GM20431 (cell line): Measurements from ENCODE around the gene TMUB1.

Experiments used
- in situ Hi-C: fragments of 300-500 bp; cut with MseI, MboI; formaldehyde crosslinking; loops from one replicate; pipeline ENCODE4 v1.15.0; 2020; ENCODE audit warnings: low sequenced_read_pairs; ENCODE audit not compliant: unreplicated experiment

Gene TMUB1, protein sequence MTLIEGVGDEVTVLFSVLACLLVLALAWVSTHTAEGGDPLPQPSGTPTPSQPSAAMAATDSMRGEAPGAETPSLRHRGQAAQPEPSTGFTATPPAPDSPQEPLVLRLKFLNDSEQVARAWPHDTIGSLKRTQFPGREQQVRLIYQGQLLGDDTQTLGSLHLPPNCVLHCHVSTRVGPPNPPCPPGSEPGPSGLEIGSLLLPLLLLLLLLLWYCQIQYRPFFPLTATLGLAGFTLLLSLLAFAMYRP

GRCh38 chr7:151083071-151083823, at the start of gene TMUB1:
Gene TMUB1, minus strand, starts transcription at chr7:151083493. Its CDS starts 930 bp downstream, at chr7:151082563.
- in situ Hi-C loops, result no loop called here

DNA sequence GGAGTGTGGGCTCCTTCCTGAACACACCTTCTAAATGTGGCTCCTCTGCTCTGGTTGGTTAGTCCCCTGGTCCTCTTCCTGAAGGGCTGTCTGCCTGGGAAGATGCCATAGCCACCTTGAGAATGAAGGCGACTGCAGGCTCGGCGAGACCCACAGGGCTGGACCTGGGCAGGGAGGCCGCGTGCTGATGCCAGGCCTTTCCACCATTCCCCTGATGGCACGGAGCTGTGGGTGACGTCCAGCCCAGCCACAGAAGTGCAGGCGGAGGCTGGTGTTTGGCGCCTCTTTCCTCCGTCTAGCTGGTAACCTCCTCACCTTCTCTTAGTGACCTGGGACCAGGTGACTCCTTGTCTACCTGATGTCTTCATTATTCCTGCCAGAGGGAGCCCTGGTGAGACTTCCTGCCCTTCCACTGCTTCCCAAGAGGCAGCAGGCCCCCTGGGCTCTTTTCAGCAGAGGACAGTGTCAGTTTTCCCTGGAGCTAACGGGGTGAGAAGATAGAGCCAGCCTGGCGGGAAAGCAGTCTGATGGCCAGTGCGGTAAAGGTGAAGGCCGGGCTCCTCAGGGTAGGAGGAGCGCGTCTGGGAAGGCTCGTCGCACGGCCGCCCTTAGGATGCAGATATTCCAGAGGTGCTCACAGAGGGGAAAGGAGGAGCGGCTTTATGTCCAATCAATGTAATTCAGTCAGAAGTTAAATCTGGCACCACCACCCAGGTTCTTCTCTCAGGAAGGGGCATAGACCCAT, 49.3 kb upstream of the TMUB1 start:
- in situ Hi-C loops, result no loop called here

- in situ Hi-C loops, result no loop called here
Measured at GRCh38 chr7:151131592-151132293, 48.5 kb upstream of the TMUB1 start.

- in situ Hi-C loops, result no loop called here
Measured at GRCh38 chr7:151131224-151131591, 47.9 kb upstream of the TMUB1 start.

- in situ Hi-C loops, result no loop called here
Measured at GRCh38 chr7:151130741-151131157, 47.5 kb upstream of the TMUB1 start.

GRCh38 chr7:151129960-151130591, 46.8 kb upstream of the TMUB1 start:
- in situ Hi-C loops, result no loop called here

GRCh38 chr7:151129117-151129959, 46.0 kb upstream of the TMUB1 start:
- in situ Hi-C loops, result no loop called here

GRCh38 chr7:151128716-151129115, 45.4 kb upstream of the TMUB1 start:
- in situ Hi-C loops, result no loop called here

- in situ Hi-C loops, result no loop called here
Measured at GRCh38 chr7:151128144-151128543, 44.9 kb upstream of the TMUB1 start.

DNA sequence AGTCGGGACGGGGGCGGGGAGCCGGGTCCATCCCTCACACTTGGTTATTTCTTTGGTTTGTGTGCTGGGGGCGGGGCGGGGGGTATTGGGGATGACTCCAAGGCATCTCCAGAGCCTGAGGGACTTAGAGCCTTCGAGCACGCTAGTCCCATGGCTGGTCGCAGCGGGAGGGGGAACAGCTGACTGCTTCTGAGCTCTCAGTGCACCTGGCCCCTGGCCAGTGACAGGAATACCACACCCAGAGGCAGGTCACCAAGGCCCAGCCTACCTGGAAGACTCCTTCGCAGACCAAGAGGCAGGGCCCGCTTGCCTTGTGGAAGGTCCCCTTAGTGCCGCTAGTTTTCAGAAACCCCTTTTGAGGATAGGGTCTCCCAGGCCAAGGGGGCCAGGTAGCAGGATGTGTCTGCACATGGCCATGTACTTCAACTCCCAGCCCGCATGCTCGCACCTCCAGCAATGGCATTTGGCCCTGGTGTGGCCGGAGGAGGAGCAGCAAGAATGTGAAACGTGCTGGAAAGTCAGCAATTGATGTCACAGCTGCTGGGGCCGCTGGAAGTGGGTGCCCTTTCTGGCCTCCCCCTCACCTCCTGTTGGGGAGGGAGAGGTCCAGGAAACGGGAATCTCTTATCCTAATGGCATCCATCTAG, 43.3 kb upstream of the TMUB1 start:
- in situ Hi-C loops, result no loop called here

- in situ Hi-C loops, result no loop called here
Measured at GRCh38 chr7:151125846-151126481, 42.7 kb upstream of the TMUB1 start.

- in situ Hi-C loops, result no loop called here
Measured at GRCh38 chr7:151125470-151125845, 42.2 kb upstream of the TMUB1 start.

DNA sequence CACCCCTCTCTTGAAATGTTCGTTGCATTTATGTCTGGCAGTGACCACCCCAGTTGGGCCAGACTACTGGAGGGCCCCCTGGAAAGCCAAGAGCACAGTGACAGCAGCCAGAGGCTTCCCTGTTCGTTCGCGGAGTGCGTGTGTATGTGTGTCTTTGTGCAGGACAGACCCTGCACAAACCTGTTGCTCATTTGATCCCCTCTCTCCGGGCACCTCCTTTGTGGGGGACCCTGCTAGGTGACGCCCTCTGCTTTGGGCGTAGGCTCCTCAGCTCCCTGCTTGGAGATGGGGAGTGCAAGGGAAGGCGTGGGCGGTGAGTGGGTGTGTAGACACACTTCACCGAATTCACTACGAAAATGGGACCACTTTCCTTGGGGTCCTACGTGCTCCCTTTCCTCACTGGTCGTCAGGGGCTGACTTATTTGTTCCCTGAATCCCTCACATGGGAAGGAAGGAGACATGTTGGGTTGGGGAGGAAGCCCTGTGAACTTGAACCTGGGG, 41.7 kb upstream of the TMUB1 start:
- in situ Hi-C loops, result no loop called here

DNA sequence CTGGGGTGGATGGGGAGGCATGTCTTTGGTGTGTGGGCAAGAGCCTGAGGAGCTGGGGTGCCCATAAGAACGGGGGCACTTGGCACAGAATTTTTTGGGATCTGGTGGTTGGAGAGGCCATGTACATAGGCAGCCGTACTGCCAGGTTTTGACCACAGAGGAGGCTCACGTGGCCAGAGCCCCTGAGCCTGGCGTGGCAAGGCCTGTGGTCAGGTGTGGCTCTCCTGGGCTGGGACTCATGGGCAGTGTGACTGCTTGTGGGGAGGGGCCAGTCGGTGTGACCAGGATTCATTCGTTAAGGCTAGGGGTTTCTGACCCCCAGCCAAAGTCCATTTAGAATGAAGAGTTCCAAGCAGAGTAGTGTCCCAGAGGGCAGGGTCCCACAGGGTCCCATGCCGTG, 41.2 kb upstream of the TMUB1 start:
- in situ Hi-C loops, result no loop called here

GRCh38 chr7:151123822-151124464, 40.6 kb upstream of the TMUB1 start:
- in situ Hi-C loops, result no loop called here

DNA sequence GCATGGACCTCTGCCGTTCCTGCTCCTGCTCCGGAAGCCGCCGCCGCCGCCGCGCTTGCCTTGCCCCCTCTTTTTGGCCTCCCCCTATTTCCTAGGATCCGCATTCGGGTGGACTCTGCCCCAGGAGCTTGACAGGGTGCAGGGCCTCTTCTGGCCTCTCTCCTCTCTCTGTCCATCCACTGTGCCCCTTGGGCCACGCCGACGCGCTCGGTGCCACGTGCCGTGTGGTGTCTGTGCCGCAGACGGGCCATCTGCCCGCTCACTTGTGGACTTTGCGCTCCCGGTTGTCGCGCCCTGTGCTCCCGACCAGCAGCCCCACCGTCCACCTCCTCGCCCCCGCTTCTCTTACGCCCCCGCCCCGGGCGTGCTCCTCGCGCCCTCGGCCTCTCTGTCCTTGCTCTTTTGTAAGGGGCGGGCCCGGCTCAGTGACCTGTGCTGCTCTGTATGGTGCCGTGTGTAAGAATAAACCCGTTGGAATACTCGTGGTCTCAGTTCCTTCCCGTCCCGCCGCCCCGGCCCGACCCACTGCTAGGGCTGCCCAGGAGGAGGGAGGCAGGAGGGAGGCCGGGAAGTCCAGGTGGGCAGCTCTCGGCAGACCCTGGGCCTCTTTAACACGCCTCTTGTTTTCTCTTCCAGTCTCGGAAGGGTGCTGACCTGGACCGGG, 40.0 kb upstream of the TMUB1 start:
- in situ Hi-C loops, result no loop called here

DNA sequence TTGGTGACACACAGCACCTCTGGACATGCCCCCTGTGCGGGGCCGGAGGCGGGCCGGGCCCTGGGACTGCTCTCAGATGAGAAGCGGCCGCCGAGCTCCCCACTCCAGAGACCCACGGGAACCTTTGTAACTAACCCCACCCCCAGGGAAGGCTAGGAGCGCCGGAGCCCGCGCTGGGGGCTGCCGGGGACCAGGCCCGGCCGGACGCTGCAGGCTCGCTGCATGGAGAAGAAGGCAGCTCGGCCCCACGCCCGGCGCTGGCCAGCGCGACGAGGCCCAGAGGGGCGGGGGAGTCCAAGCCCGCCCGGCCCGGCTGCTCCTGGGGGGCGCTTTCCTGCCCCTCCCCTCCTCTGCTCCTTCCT, 39.5 kb upstream of the TMUB1 start:
- in situ Hi-C loops, result no loop called here
